ENCODE measurements around the gene NUDT13.

DNA sequence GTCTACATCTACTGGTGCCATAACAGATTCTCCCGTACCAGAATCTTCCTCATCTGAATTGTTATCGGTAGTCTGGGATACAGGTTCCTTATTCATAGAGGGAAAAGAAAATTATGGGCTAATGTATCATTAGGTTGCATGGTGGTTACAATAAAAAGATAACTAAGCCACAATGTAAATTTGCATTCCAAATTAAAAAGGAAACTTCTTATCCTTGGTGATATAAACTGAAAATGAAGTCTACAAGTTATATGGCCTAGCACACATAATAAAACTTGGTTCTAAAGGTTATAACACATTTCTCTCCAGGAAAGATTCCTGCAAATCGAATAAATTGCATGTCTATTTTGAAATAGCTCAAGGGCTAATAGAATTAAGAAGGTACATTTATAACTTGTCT, 24.5 kb downstream of the NUDT13 start:
- TF ChIP-seq EZH2 (IDR thresholded peaks at IDR 0.05; ENCODE audit: insufficient read depth, poor library complexity, severe bottlenecking) = no peak
- no peak for TF ChIP-seq EZH2phosphoT487 (IDR thresholded peaks at IDR 0.05; ENCODE audit: insufficient read depth, low read depth)

Measured in GM23248 (cell line).